Ovary (tissue), 9 donors: Measurements from ENCODE around the gene MZT2B. TPM values are rescaled to one million over a fixed set of nuclear protein-coding genes. Genes with fewer than 3 reads are reported as not detected.
"Not testable (repeated sequence)": the region's sequence is repeated elsewhere in the genome, so short reads cannot be mapped to it uniquely, and the experiment has no call there.

Source experiments
- DNase-seq, 5 donors: peaks; one replicate each; pipeline ENCODE4 v3.0.0-alpha.2; 2019 to 2020
- H3K27ac ChIP-seq, 2 donors: fragments of 200-600 bp; one replicate each; pipeline versions ENCODE4 v1.5.1 to v1.8.0; 2019 to 2022
- H3K27me3 ChIP-seq: fragments of 200-600 bp; one replicate; pipeline ENCODE4 v1.8.0; 2022
- H3K36me3 ChIP-seq: fragments of 200-600 bp; sonication (generic); one replicate; pipeline ENCODE4 v1.5.1; 2019
- H3K4me1 ChIP-seq: one replicate; pipeline ENCODE4 v1.8.1; 2013; ENCODE audit warnings: mild to moderate bottlenecking, moderate library complexity; ENCODE audit not compliant: insufficient read depth
- H3K4me3 ChIP-seq: fragments of 200-600 bp; sonication (generic); one replicate; pipeline ENCODE4 v1.5.1; 2017
- H3K9me3 ChIP-seq, 2 donors: fragments of 200-600 bp in 1 of 2; sonication (generic) in 1 of 2; one replicate each; pipeline versions ENCODE4 v1.5.1 to v1.8.1; 2013 to 2019; ENCODE audit warnings: mild to moderate bottlenecking in 1 of 2, moderate library complexity in 1 of 2
- CTCF ChIP-seq, 3 donors: fragments of 450-650 bp in 2 of 3; fragments of 200-600 bp in 1 of 3; IDR thresholded peaks; one replicate each; pipeline versions ENCODE4 v1.5.1 to v1.8.0; 2016 to 2022; ENCODE audit warnings: antibody characterized with exemption in 3 of 3, mild to moderate bottlenecking in 1 of 3
- EP300 ChIP-seq: sonication (generic); formaldehyde crosslinking; IDR thresholded peaks from one replicate; pipeline ENCODE4 v1.6.1; 2017; ENCODE audit warnings: antibody characterized with exemption
- POLR2A ChIP-seq: fragments of 450-650 bp; IDR thresholded peaks from one replicate; pipeline ENCODE4 v1.6.1; 2017; ENCODE audit warnings: antibody characterized with exemption, mild to moderate bottlenecking, moderate library complexity
- WGBS, 3 donors: extraction: QIAGEN DNeasy Blood & Tissue Kit in 1 of 3; methylation state at CpG; one replicate each; pipeline versions ENCODE4 v1.1.5 to v1.1.7; 2013 to 2017; 5-methylcytosine and 5-hydroxymethylcytosine counted together
- intact Hi-C, 4 donors: fragments of 100-400 bp; cut with DNase I; formaldehyde crosslinking; loops; one replicate each; pipeline versions ENCODE4 v1.11.0 to v1.15.1; 2022 to 2023
- polyA plus RNA-seq, 2 donors: library from polyadenylated mRNA; stranded (reverse); fragments of 200-250 nt in 1 of 2; fragments of 350-450 nt in 1 of 2; fragmentation: Illumina TruSeq in 1 of 2; extraction: RNeasy Lipid Tissue Mini Kit (QIAGEN cat#74804) in 1 of 2; gene quantifications; one replicate each; pipeline ENCODE4 v1.2.3, GENCODE V29; 2013 to 2014
- total RNA-seq, 7 donors: library from RNA; depleted of rRNA in 2 of 7; stranded (reverse); fragments of >200 nt in 2 of 7; fragmentation: NEBNext Ultra II Directional in 3 of 7; extraction: Animal tissue kit (Norgen Biotek cat#: 25700) in 3 of 7; gene quantifications; one replicate each; pipeline versions ENCODE4 v1.1.0 to v1.2.4, GENCODE V29; 2016 to 2023
- donor health status: DM: no; HTN: no; CAD: no; lungs with moderate emphysema.
- donor health status: DM: no; HTN: no; CAD: no.
- donor health status: Bipolar disorder and iron deficiency.
- donor health status: DM: yes; HTN: yes; CAD: no.
- donor health status: DM: no; HTN: no; CAD: no.
- donor health status: DM: yes; HTN: yes; CAD: no.

The MZT2B gene
- total and polyA plus RNA-seq, 9 donors: 5.4 to 365 (median 242) TPM

DNA sequence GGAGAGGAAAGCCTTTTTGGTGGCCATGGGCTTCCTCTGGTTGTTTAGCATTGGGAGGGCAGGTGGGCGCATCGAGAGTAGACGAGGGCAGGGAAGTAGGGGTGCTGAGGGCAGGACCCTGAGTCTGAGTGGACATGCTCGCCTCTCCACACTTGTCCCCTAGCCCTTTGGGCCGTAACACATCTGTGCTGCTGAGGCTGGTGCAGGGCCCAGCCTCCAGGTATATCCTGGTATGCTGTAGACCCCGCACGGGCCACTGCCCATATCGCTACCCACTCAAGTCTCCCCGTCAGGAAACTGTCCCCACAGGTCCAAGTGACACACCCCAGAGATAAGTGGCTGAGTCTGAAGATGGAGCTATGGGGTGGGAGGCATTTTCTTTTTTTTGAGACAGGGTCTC lies 23.4 kb upstream of the MZT2B start:
- H3K27me3 ChIP-seq: no peaks in the 10 kb centered on the region
- no peak overlapping the region for H3K27ac ChIP-seq
- H3K4me1 ChIP-seq: no peaks in the 10 kb centered on the region
- no peak overlapping the region for H3K4me3 ChIP-seq
- no peaks in the 10 kb centered on the region for H3K36me3 ChIP-seq
- TF ChIP-seq EP300 (no peak), POLR2A (no peak), CTCF (IDR thresholded peaks at IDR 0.05) (no peak)
- intact Hi-C loops: loop anchor here in 2 of 4 donors (10.0 kb wide), 1 partner anchor 176 kb away; no protein-coding TSS in a partner anchor
- H3K9me3 ChIP-seq: no peaks in the 10 kb centered on the region
- 91 to 92% (median 92%) methylated on average over 9 of the region's 9 CpGs for WGBS, 3 donors
- no peak for DNase-seq

- H3K4me1 ChIP-seq, H3K9me3 ChIP-seq, H3K4me3 ChIP-seq, DNase-seq, H3K27ac ChIP-seq, H3K36me3 ChIP-seq, H3K27me3 ChIP-seq: not testable (repeated sequence)
- WGBS, 3 donors: 85 to 93% (median 90%) methylated on average over 4 of the region's 4 CpGs
- intact Hi-C loops: loop anchor here in 2 of 4 donors (10.0 kb wide), 1 partner anchor 175 kb away; no protein-coding TSS in a partner anchor
Measured at GRCh38 chr2:130159376-130159775, 22.7 kb upstream of the MZT2B start.

DNA sequence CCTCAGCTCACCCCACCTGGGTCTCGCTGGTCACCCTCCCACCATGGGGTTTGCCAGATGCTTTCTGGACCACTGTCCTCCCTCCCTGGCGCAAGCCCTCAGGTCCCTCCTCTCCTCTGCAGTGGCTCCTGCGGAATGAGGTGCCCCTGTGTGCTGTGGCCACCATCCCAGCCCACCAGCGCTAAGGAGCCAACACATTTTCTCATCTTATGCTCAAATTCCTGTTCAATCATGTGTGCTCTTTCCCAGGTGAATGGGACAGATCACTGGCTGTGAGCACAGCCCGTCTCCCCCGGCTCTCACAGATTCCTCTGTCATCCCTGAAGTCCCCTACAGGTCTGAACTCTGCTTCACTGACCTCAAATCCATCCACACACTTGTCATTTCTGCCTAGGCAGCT lies 21.9 kb upstream of the MZT2B start:
- TF ChIP-seq CTCF (IDR thresholded peaks at IDR 0.05): no peak
- no peak for TF ChIP-seq POLR2A
- no peak for TF ChIP-seq EP300
- Histone ChIP-seq H3K36me3 (no peaks in the 10 kb centered on the region), H3K4me1 (no peaks in the 10 kb centered on the region), H3K27me3 (no peaks in the 10 kb centered on the region), H3K27ac (no peak overlapping the region), H3K4me3 (no peak overlapping the region), H3K9me3 (no peaks in the 10 kb centered on the region)
- intact Hi-C loops: no loop called here
- 93 to 96% (median 95%) methylated on average over 6 of the region's 6 CpGs for WGBS, 3 donors
- no peak for DNase-seq

DNA sequence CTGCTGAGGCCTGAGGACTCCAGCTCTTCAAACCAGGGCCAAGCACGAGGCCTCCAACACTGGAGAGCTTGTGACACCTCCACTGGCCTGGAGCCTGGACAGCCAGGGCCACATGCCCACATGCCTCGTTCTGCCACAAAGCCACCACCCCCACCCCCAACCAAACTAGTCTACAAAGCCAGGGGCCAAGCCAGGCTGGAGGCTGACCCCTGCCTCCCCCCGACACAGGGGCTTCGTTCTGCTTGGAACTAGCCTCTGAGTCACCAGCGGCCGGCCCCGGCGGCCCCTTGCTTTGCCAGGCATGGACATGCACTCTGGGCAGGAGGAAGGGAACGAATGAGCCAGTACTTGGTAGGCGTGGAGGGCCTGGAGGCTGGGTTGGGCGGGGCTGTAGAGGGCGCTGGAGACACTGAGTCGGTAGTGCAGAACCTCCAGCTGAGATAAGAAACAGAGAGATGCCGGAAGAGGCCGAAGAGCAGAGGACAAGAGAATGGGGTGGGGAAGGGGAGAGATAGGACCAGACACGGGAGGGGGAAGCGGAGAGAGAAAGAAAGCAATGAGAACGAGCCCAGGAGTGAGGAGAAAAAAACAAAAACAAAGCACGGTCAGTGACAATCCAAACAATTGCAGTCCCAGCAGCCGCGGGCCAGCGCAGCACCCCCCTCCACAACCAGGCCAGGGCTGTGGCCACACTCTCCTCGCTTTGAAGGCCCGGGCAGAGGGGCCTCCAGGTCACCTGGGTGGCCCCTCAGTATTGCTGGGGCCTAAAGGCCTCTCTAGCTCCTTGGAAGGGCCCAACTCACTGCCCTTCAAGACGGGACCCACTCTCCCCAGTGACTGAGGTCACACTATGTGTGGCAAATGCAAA lies 21.0 kb upstream of the MZT2B start:
- H3K27me3 ChIP-seq, H3K4me3 ChIP-seq, intact Hi-C loops, H3K36me3 ChIP-seq, DNase-seq, H3K4me1 ChIP-seq, H3K27ac ChIP-seq, H3K9me3 ChIP-seq: not testable (repeated sequence)
- WGBS, 3 donors: 78 to 80% (median 79%) methylated on average over 25 of the region's 25 CpGs

GRCh38 chr2:130162486-130162885 lies 19.6 kb upstream of the MZT2B start:
- H3K4me3 ChIP-seq, H3K9me3 ChIP-seq, H3K4me1 ChIP-seq, intact Hi-C loops, DNase-seq, H3K27ac ChIP-seq, H3K27me3 ChIP-seq, H3K36me3 ChIP-seq: not testable (repeated sequence)
- 92 to 95% (median 94%) methylated on average over 7 of the region's 7 CpGs for WGBS, 3 donors

DNA sequence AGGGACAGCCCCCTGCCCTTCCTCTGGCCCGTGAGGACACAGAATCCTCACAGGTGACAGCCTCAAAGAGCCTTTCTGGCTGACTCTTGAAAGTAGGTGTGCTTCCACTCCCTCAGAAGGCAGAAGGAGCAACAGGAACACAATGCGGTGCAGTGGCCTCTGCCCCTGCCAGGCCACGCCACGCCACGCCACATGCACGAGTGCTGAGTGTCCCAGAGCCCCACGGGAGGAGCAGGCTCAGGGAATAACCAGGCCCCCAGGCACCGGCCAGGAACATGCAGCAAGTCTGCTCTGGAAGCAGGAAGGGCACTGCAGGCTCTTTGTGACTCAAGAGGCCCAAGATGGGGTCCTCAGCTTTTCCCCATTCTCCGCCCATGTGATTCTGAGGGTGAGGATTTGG lies 19.1 kb upstream of the MZT2B start:
- WGBS, 3 donors: 90 to 99% (median 94%) methylated on average over 5 to 9 of the region's 9 CpGs
- no peak for DNase-seq
- H3K4me1 ChIP-seq: no peaks in the 10 kb centered on the region
- H3K36me3 ChIP-seq: no peaks in the 10 kb centered on the region
- no peaks in the 10 kb centered on the region for H3K27me3 ChIP-seq
- intact Hi-C loops: no loop called here
- no peak overlapping the region for H3K4me3 ChIP-seq
- H3K27ac ChIP-seq: no peak overlapping the region
- no peaks in the 10 kb centered on the region for H3K9me3 ChIP-seq
- no peak for TF ChIP-seq CTCF (IDR thresholded peaks at IDR 0.05)
- TF ChIP-seq EP300: no peak
- TF ChIP-seq POLR2A: no peak
